ENCODE results near the gene NIN. TPM values are rescaled to one million over a fixed set of nuclear protein-coding genes. Genes with fewer than 3 reads are reported as not detected.

The NIN gene
- polyA plus RNA-seq, 1 experiment = 26.9 TPM

DNA sequence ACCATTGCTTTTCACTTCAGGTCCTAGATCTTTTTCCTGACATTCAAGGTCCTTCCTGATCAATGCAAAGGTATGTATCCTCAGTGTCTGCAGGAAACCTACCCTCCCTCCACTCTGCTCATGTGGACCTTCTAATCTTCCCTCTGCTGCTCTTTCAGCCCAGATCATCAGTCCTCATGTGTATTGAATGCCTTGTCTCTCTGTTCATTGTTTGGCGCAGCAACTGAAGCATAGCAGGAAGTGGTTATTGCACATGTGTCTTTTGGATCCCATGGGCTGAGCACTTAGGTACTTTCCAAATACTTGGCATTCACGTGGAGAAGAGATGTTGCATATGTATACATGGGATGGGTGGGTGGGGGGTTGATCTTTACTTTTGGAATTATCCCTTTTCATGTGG is 4.3 kb upstream of the NIN start:
- Histone ChIP-seq H3K9me3 (ENCODE audit: control insufficient read depth, insufficient read depth, low read length) (no peaks in the 10 kb centered on the region), H3K27ac (ENCODE audit: low read depth, low read length) (no peak overlapping the region), H3K4me3 (ENCODE audit: low read depth, low read length) (no peak overlapping the region), H3K27me3 (ENCODE audit: control insufficient read depth, insufficient read depth, low read length) (no peaks in the 10 kb centered on the region)
- CTCF ChIA-PET = interaction anchor here (0.6 kb wide), 2 partner anchors 25 to 396 kb away, joined by 3 to 4 read pairs; no protein-coding TSS in a partner anchor
- POLR2A ChIA-PET = no interaction called here
- TF ChIP-seq, protein P1, sequence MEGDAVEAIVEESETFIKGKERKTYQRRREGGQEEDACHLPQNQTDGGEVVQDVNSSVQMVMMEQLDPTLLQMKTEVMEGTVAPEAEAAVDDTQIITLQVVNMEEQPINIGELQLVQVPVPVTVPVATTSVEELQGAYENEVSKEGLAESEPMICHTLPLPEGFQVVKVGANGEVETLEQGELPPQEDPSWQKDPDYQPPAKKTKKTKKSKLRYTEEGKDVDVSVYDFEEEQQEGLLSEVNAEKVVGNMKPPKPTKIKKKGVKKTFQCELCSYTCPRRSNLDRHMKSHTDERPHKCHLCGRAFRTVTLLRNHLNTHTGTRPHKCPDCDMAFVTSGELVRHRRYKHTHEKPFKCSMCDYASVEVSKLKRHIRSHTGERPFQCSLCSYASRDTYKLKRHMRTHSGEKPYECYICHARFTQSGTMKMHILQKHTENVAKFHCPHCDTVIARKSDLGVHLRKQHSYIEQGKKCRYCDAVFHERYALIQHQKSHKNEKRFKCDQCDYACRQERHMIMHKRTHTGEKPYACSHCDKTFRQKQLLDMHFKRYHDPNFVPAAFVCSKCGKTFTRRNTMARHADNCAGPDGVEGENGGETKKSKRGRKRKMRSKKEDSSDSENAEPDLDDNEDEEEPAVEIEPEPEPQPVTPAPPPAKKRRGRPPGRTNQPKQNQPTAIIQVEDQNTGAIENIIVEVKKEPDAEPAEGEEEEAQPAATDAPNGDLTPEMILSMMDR (IDR thresholded peaks at IDR 0.05; ENCODE audit: low read depth, low read length) = no peak
- DNase-seq (ENCODE audit: low read depth, low spot score) = no peak

DNA sequence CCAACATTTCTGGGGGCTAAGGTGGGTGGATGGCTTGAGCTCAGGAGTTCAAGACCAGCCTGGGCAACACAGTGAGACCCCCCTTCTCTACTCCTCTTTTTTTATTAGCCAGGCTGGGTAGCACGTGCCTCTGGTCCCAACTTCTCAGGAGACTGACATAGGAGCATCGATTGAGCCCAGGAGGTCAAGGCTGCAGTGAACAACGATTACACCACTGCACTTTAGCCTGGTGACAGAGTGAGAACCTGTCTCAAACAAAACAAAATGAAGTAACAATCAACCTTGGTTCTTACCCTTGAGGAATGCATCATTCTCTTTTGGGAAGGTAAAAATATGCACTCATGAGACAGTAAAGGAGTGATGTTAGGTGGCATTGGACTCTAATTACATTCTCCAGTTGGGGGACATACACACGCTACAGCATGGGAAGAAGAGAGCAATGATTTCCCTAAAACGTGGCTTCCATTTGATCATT is 3.9 kb upstream of the NIN start:
- Histone ChIP-seq H3K27ac (ENCODE audit: low read depth, low read length) (no peak overlapping the region), H3K4me3 (ENCODE audit: low read depth, low read length) (no peak overlapping the region), H3K27me3 (ENCODE audit: control insufficient read depth, insufficient read depth, low read length) (no peaks in the 10 kb centered on the region), H3K9me3 (ENCODE audit: control insufficient read depth, insufficient read depth, low read length) (no peaks in the 10 kb centered on the region)
- TF ChIP-seq, protein P1 (IDR thresholded peaks at IDR 0.05; ENCODE audit: low read depth, low read length) = no peak
- POLR2A ChIA-PET = no interaction called here
- no peak for DNase-seq (ENCODE audit: low read depth, low spot score)
- CTCF ChIA-PET = interaction anchor here (0.6 kb wide), 2 partner anchors 25 to 396 kb away, joined by 3 to 4 read pairs; no protein-coding TSS in a partner anchor

DNA sequence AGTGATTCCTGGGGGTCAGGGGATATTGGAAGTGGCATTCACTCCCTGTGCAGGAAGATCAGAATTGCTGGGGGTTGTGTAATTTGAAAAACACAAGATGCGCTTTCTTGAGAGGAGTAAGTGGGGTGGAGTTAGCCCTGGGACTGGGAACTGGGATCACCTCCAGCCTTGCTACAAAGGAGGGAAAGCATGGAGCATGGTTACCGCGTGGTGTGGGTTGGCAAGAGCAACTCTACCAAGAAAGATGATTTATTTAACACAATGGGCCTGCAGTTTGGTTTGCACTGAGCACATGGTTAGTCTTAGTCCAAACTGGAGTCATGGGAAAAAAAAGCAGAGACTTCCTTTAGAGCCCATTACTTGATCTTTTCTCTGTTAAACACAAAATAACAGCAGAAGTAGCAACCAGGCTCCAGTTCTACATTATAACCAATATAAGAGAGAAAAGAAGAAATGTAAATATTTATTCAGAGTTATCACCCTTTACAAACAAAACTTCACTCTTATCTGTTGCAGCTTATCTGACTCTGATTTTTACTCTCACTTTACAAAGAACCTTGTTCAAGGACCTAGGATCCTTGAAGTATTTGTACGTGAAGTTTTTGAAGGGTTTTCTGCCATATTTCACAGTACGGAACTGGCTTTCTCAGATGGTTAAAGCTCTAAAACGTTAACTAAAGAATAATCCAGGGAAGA is 2.1 kb upstream of the NIN start:
- Histone ChIP-seq H3K9me3 (ENCODE audit: control insufficient read depth, insufficient read depth, low read length) (no peaks in the 10 kb centered on the region), H3K27ac (ENCODE audit: low read depth, low read length) (no peak overlapping the region), H3K4me3 (ENCODE audit: low read depth, low read length) (no peak overlapping the region), H3K27me3 (ENCODE audit: control insufficient read depth, insufficient read depth, low read length) (no peaks in the 10 kb centered on the region)
- CTCF ChIA-PET = interaction anchor here (1.0 kb wide), 1 partner anchor 27 kb away, joined by 3 read pairs; no protein-coding TSS in a partner anchor
- POLR2A ChIA-PET = interaction anchor here (0.8 kb wide), 1 partner anchor 14 kb away, joined by 3 read pairs; no protein-coding TSS in a partner anchor
- DNase-seq (ENCODE audit: low read depth, low spot score) = no peak
- TF ChIP-seq, protein P1 (IDR thresholded peaks at IDR 0.05; ENCODE audit: low read depth, low read length) = no peak

DNA sequence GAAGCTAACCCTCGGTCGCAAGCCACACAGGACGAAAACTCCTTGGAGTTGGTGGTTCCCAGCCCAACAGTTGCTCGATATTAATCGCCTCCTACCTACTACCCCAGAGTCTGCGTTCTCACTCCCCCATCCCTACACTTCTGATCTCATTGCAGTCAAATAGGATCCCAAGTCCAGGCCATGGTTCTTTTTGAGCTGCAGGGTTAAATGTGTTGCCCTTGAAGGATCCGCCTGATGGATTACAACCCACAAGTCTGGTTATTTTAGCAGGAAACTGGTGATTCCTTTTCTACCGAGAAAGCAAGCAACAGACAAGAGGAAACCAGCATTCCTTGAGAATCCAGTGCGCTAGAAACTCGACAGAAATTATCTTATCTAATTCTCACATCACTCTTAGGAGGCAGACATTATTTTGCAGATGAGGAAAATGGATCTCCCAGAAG is 785 bp upstream of the NIN start:
- Histone ChIP-seq H3K4me3 (ENCODE audit: low read depth, low read length) (peak overlapping the region; percentile 72), H3K27ac (ENCODE audit: low read depth, low read length) (no peak overlapping the region), H3K27me3 (ENCODE audit: control insufficient read depth, insufficient read depth, low read length) (no peaks in the 10 kb centered on the region), H3K9me3 (ENCODE audit: control insufficient read depth, insufficient read depth, low read length) (no peaks in the 10 kb centered on the region)
- CTCF ChIA-PET = interaction anchor here (3.7 kb wide), 1 partner anchor 30 kb away, joined by 32 read pairs; no protein-coding TSS in a partner anchor
- TF ChIP-seq, protein P1 (IDR thresholded peaks at IDR 0.05; ENCODE audit: low read depth, low read length) = no peak
- POLR2A ChIA-PET = no interaction called here
- no peak for DNase-seq (ENCODE audit: low read depth, low spot score)
